ENCODE results near the gene CARMIL1.
A peak's percentile ranks its signal among the peaks of the same experiment; 100 is the strongest.

Gene CARMIL1
- total RNA-seq = 0.97 to 8.5 (median 3.5) reads per million in 4 experiments

GRCh38 chr6:25278914-25279747 is at the start of gene CARMIL1:
TSS of gene CARMIL1 (plus strand) at chr6:25279374. CDS start at chr6:25279796, 422 bp downstream.
- DNase-seq = peak; percentile 65

GRCh38 chr6:25229671-25230321 is 49.4 kb upstream of the CARMIL1 start:
- no peak for DNase-seq

- no peak for DNase-seq
Observed at GRCh38 chr6:25232479-25232878, 46.7 kb upstream of the CARMIL1 start.

GRCh38 chr6:25233226-25233625 is 45.9 kb upstream of the CARMIL1 start:
- no peak for DNase-seq

- DNase-seq = no peak
Observed at GRCh38 chr6:25237579-25237978, 41.6 kb upstream of the CARMIL1 start.

GRCh38 chr6:25239059-25239458 is 40.1 kb upstream of the CARMIL1 start:
- DNase-seq = no peak

- DNase-seq = no peak
Observed at GRCh38 chr6:25239498-25239897, 39.7 kb upstream of the CARMIL1 start.

- DNase-seq = no peak
Observed at GRCh38 chr6:25242567-25242966, 36.6 kb upstream of the CARMIL1 start.

GRCh38 chr6:25244865-25245264 is 34.3 kb upstream of the CARMIL1 start:
- DNase-seq = no peak

GRCh38 chr6:25248123-25248522 is 31.1 kb upstream of the CARMIL1 start:
- DNase-seq = no peak

GRCh38 chr6:25249133-25249532 is 30.0 kb upstream of the CARMIL1 start:
- no peak for DNase-seq

- no peak for DNase-seq
Observed at GRCh38 chr6:25250878-25251277, 28.3 kb upstream of the CARMIL1 start.

GRCh38 chr6:25251426-25251825 is 27.7 kb upstream of the CARMIL1 start:
- no peak for DNase-seq

GRCh38 chr6:25253351-25253750 is 25.8 kb upstream of the CARMIL1 start:
- no peak for DNase-seq

- no peak for DNase-seq
Observed at GRCh38 chr6:25254671-25255070, 24.5 kb upstream of the CARMIL1 start.

- DNase-seq = no peak
Observed at GRCh38 chr6:25257686-25258348, 21.4 kb upstream of the CARMIL1 start.

- DNase-seq = no peak
Observed at GRCh38 chr6:25259756-25260155, 19.4 kb upstream of the CARMIL1 start.

- no peak for DNase-seq
Observed at GRCh38 chr6:25263657-25264056, 15.5 kb upstream of the CARMIL1 start.

GRCh38 chr6:25266456-25267100 is 12.6 kb upstream of the CARMIL1 start:
- DNase-seq = no peak

GRCh38 chr6:25267662-25268061 is 11.5 kb upstream of the CARMIL1 start:
- no peak for DNase-seq

GRCh38 chr6:25270559-25270958 is 8.6 kb upstream of the CARMIL1 start:
- DNase-seq = no peak

- DNase-seq = no peak
Observed at GRCh38 chr6:25275436-25275835, 3.7 kb upstream of the CARMIL1 start.

- no peak for DNase-seq
Observed at GRCh38 chr6:25277386-25277785, 1.8 kb upstream of the CARMIL1 start.
